ENCODE data around the gene KMT2C.
"Not testable (repeated sequence)": the region's sequence is repeated elsewhere in the genome, so short reads cannot be mapped to it uniquely, and the experiment has no call there.

DNA sequence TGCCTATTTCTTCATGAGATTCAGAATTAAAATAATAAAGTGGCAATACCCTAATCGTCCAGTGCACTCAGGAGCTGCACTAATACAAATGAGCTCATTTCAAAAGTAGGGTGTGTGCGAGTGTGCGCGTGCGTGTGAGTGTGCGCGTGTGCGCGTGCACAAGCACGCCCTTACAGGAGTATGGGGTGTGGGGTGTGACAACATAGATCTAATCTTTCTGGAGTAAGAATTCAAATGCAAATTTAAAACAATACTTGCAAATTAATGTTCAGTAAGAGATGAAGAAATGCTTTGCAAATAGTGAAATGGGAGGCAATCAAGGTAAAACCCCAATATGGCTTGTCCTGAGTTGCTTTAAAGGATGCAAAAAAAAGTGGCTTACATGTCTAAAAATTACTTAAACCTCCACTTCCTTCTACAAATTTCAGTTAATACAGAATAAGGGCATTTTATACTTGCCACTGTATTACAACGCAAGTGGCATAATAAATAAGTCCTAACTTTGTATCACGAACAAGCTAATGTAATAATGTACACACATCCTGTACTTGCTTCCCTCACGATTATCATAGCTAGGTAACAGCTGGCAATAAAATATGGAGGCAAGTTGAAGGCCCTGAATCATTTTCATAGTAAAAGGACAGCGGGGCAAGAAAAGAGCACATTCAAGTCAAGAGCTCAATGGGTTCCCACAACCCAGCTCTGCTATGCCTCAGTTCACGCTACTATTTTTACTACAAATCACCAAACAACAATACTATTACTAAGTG, 1.9 kb downstream of the KMT2C start:
- not testable (repeated sequence) for TF ChIP-seq CTCF (IDR thresholded peaks at IDR 0.05; ENCODE audit: control extremely low read depth in 1 of 3, insufficient read depth in 1 of 3, low read depth in 1 of 3, low read length in 3 of 3); EZH2 (IDR thresholded peaks at IDR 0.05; ENCODE audit: low read depth, low read length, severe bottlenecking); POLR2A (IDR thresholded peaks at IDR 0.05; ENCODE audit: control extremely low read depth in 1 of 2, low read depth in 2 of 2, low read length in 2 of 2); USF2 (IDR thresholded peaks at IDR 0.05; ENCODE audit: low read length); TAF7 (optimal IDR thresholded peaks at IDR 0.05; ENCODE audit: borderline replicate concordance, low read depth, low read length); CEBPB (IDR thresholded peaks at IDR 0.05; ENCODE audit: low read depth, low read length); BRCA1 (IDR thresholded peaks at IDR 0.05; ENCODE audit: low read depth, low read length)

All from H1 (cell line).